ENCODE measurements around the gene EFTUD2.
"Not testable (repeated sequence)": the region's sequence is repeated elsewhere in the genome, so short reads cannot be mapped to it uniquely, and the experiment has no call there.

Gene EFTUD2

DNA sequence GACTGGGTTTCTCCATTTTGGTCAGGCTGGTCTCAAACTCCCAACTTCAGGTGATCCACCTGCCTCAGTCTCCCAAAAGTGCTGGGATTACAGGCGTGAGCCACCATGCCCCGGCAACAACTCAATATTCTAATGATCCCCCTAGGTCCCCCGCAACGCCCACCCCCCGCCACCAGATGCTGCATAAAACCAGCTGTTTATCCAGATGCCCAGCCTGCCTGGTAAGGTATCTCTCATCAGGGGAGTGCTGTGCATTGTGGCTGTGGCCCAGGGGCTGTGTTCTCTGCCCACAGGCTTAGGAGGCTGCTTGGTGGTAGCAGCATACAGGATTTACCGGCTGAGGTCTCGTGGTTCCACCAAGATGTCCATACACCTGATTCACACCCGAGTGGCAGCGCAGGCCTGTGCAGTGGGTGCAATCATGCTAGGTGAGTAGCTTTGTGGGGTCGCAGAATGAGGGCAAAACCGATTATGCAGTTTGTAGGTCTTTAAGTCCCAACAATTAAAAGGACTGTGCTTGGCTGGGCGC lies 50.2 kb downstream of the EFTUD2 start:
- no peak for DNase-seq (ENCODE audit: low read depth)

DNA sequence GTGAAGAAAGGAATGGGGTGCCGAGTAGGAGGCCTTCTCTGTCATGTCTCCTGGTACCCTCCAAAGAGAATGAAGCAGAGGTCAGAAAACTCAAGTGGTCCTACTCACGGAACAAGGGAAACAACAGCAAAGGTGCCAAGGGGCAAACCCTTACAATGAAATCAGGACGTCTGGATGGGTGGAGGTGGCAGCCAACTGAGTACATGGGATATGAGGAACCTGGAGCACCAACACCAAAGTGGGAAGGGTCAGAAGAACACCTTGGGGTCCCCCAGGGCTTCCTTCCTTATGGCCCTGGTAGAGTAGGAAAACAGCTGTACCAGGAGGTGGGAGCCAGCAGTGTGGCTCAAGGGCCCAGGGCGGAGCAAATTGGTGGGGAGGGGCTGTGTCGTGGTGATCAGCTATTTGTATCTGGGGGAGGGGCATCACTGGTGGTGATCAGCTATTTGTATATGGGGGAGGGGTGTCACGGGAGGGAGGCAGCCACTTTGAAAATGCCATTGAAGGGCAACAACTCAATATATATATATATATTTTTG lies 50.9 kb downstream of the EFTUD2 start:
- no peak for DNase-seq (ENCODE audit: low read depth)

- DNase-seq (ENCODE audit: low read depth), result no peak
Measured at GRCh38 chr17:44847586-44847985, 51.7 kb downstream of the EFTUD2 start, which contains the start of gene HIGD1B. Gene HIGD1B, plus strand, starts transcription at chr17:44847883. Its CDS starts 270 bp downstream, at chr17:44848153.

DNA sequence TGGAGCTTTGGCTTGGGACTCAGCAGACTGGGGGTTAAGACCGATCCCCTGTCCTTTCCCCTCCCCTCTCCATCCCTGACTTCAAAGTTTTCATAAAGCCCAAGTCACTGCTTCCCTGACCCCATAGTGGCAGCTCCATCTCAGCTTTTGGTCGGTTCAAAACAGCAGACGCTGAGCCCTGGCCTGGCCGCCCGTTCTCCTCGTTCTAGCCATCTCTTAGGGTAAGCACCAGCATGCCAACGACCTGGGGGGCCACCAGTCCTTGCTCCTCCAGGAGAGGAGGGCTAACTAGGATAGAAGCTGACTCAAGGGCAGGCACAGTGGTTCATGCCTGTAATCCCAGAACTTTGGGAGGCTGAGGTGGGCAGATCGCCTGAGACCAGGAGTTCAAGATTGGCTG lies 53.0 kb downstream of the EFTUD2 start:
- DNase-seq (ENCODE audit: low read depth), result no peak

DNA sequence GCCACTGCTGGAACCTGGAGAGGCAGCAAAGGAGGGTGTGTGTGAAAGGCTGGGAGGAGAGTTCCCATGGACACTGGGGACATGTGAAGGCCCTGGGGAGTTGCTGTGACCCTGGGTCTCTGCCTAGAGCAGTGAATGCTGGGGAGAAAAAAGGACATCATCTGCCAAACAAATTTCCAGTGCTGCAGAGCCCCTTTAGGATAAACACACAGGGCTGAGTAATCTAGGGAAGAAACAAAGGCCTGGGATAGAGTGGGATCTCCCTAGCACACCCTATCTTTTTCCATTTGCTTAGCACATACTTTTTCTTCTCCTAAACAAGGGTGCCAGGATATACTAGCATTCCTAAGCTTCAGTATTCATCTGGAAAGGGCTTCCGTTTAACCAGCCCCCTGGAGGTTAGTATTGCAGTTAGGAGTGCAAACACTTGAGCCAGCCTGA lies 54.8 kb downstream of the EFTUD2 start:
- DNase-seq (ENCODE audit: low read depth), result no peak

DNA sequence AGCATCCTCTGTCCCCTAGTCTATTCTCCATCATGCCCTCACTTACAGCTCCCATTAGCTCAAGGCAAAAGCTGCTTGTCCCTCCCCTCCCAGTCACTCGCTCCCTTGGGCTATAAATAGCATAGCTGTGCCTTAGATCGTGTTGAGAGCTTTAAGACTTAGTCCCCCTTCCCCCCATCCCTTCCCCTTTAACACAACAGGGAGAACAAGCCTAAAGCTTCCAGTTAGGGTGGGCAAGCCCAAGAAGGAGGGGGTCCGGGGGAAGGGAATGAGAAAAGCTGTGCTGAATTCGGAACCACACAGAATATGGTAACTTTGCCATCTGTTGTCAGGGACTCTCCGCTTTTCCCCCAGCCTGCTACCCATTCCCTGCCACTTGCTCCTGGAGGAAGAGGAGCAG lies 56.5 kb downstream of the EFTUD2 start:
- DNase-seq (ENCODE audit: low read depth), result no peak

- no peak for DNase-seq (ENCODE audit: low read depth)
Measured at GRCh38 chr17:44840936-44841335, 58.3 kb downstream of the EFTUD2 start.

DNA sequence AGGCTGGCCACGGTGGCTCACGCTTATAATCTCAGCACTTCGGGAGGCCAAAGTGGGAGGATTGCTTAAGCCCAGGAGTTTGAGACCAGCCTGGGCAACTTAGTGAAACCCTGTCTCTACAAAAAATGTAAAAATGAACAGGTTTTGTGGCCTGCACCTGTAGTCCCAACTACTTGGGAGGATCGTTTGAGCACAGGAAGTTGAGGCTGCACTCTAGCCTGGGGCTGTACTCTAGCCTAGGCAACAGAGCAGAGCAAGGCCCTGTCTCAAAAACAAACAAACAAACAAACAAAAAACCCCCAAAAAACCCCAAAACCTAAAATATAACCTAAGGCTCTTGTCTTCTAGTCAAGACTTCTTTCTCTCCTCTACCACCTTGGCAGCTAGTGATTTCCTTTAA lies 59.0 kb downstream of the EFTUD2 start:
- no peak for DNase-seq (ENCODE audit: low read depth)

- DNase-seq (ENCODE audit: low read depth), result no peak
Measured at GRCh38 chr17:44837196-44837595, 62.0 kb downstream of the EFTUD2 start.

- DNase-seq (ENCODE audit: low read depth), result no peak
Measured at GRCh38 chr17:44832805-44833204, 66.4 kb downstream of the EFTUD2 start.

GRCh38 chr17:44831371-44831770 lies 67.9 kb downstream of the EFTUD2 start:
- no peak for DNase-seq (ENCODE audit: low read depth)

DNA sequence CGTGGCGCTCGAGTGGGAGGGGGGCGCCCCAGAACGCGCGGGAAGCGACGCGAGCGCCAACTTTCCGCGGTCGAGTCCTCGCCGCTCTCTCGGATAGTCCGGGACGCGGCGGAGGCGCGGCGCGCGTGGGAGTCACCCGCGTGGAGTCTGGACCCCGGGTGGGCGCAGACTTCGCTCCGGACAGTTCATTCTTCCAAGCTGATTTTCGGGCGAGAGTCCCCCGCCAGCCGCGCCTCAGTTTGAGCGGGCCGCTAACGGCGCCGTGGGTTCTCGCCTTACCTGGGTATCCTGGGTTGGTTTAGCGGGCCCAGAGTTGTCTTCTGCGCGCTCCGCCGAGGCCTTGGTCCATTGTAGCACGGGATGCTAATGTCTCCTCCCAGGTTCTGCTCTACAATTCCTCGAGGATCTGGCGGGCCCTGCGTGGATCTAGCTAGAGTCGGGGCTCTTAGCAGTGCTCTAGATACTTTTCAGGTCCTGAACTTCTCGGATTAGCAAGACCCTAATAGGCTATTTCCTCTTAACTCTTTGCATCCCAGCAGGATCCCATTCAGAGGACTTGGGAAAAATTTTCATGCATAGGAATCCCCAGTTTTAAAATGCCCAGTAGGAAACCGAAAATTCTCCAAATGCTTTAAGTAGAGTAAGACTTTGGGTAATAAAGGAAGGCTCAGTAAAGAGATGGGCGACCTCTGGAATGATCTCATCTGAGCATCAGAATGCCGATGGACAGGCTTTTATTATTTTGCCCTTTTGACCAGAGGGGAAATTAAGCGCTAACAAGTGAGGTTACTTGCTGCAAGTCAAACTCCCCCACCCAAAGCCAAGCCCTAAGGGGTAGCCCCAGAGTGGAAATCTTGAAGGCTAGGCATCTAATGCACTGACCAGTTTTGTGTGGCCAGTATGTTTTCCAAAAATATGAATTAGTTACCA lies 68.6 kb downstream of the EFTUD2 start:
- no peak for DNase-seq (ENCODE audit: low read depth)

DNA sequence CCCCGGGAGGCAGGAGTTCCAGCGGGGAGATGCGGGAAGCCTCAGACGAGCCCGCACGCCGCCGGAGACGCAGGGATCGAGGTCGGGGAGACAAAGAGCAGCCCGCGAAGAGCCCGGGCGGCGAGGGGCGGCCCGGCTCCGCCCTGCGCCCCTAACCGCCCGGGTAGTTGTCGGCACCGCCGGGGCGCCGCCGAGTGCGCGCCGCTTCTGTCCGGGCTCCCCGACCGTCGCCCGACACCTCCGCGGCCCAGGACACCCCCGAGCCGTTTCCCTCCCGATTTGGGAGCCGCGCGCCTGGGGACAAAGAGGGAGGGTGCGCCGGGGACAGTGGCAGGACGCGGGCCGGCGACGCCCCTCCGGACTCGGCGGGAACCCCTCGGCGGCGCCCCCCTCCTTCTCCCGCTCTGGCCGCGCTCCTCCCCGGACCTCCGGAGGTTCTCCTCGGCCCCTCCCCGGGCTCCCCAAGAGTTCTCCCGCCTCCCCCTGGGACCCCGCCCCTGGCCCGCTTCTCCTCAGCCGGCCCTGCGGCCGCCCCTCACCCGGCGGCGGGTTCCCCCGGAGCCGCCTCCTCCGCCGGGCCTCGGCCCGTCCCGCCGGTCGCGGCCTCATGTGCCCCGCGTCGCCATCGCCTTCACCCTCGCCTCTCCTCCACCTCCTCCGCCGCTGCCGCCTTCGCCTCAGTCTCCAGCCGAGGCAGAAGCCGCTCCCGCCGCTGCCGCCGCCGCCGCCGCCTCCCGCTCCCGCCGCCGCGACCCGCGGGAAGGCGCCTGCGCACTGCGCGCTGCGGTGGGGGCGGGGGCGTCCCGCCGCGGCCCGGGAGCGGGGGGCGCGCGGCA lies 69.5 kb downstream of the EFTUD2 start, which contains the start of gene GJC1:
TSS of gene GJC1 (minus strand) at position 765 of the 836 bp plus-strand sequence. CDS start 24,470 bp downstream, outside the sequence.
- DNase-seq (ENCODE audit: low read depth), result no peak

- no peak for DNase-seq (ENCODE audit: low read depth)
Measured at GRCh38 chr17:44828919-44829522, 70.2 kb downstream of the EFTUD2 start.

- DNase-seq (ENCODE audit: low read depth), result no peak
Measured at GRCh38 chr17:44827863-44828262, 71.4 kb downstream of the EFTUD2 start.

DNA sequence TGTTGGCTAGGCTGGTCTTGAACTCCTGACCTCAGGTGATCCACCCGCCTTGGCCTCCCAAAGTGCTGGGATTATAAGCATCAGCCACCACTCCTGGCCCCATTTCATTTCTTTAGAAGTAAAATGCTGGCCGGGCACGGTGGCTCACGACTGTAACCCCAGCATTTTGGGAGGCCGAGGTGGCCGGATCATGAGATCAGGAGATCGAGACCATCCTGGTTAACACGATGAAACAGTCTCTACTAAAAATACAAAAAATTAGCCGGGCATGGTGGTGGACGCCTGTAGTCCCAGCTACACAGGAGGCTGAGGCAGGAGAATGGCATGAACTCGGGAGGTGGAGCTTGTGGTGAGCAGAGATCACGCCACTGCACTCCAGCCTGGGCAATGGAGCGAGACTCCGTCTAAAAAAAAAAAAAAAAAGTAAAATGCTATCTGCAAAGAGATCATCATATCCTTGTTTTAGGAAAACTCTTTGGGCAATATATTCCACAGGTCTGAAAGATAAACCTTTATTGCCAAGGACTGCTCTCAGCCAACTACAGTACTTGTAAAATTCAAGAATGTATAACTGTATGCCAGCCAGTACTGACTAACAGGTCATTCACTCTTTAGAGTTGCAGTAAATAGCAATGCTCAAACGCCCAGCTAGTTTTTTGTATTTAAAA lies 73.0 kb downstream of the EFTUD2 start:
- no peak for DNase-seq (ENCODE audit: low read depth)

DNA sequence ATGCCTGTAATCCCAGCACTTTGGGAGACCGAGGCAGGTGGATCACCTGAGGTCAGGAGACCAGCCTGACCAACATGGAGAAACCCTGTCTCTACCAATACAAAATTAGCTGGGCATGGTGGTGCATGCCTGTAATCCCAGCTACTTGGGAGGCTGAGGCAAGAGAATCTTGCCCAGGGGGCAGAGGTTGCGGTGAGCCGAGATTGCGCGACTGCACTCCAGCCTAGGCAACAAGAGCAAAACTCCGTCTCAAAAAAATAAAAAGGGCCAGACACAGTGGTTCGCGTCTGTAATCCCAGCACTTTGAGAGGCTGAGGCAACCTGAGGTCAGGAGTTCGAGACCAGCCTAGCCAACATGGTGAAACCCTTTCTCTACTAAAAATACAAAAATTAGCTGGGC lies 74.0 kb downstream of the EFTUD2 start:
- DNase-seq (ENCODE audit: low read depth), result not testable (repeated sequence)

- DNase-seq (ENCODE audit: low read depth), result peak; percentile 91
Measured at GRCh38 chr17:44820631-44821212, 78.5 kb downstream of the EFTUD2 start.

DNA sequence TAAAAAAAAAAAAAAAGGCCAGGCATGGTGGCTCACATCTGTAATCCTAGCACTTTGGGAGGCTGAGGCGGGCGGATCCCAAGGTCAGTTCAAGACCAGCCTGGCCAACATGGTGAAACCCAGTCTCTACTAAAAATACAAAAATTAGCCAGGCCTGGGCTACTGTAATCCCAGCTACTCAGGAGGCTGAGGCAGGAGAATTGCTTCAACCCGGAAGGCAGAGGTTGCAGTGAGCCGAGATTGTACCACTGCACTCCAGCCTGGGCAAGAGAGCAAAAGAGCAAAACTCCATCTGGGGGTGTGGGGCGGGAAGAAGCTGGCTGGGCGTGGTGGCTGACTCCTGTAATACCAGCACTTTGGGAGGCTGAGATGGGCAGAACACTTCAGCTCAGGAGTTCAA lies 80.7 kb downstream of the EFTUD2 start:
- DNase-seq (ENCODE audit: low read depth), result not testable (repeated sequence)

GRCh38 chr17:44812263-44812662 lies 87.0 kb downstream of the EFTUD2 start:
- no peak for DNase-seq (ENCODE audit: low read depth)
